SK-N-SH (cell line): ENCODE measurements around the gene HIPK3.

Source experiments
- CTCF ChIP-seq: fragments of 200-600 bp; sonication (generic); IDR thresholded peaks from 2 replicates; pipeline ENCODE4 v1.6.1; 2017; ENCODE audit warnings: antibody characterized with exemption, mild to moderate bottlenecking, moderate library complexity
- POLR2AphosphoS5 ChIP-seq: IDR thresholded peaks from 2 replicates; pipeline ENCODE4 v1.6.1; 2012; ENCODE audit warnings: low read depth, low read length
- RAD21 ChIP-seq: IDR thresholded peaks from 2 replicates; pipeline ENCODE4 v1.6.1; 2012; ENCODE audit warnings: mild to moderate bottlenecking, low read length
- REST ChIP-seq: IDR thresholded peaks from 2 replicates; pipeline ENCODE4 v1.6.1; 2012; ENCODE audit warnings: mild to moderate bottlenecking, low read depth, low read length, moderate library complexity
- SIN3A ChIP-seq: IDR thresholded peaks from 2 replicates; pipeline ENCODE4 v1.6.1; 2012; ENCODE audit warnings: low read depth, mild to moderate bottlenecking, low read length, moderate library complexity, borderline replicate concordance
- TCF12 ChIP-seq: IDR thresholded peaks from 2 replicates; pipeline ENCODE4 v1.4.0; 2012
- USF1 ChIP-seq: IDR thresholded peaks from 2 replicates; pipeline ENCODE4 v1.4.0; 2012; ENCODE audit warnings: low read depth, borderline replicate concordance

GRCh38 chr11:33315822-33316221 is 58.6 kb downstream of the HIPK3 start:
- TF ChIP-seq CTCF (no peak), USF1 (no peak), POLR2AphosphoS5 (no peak), TCF12 (no peak), RAD21 (no peak), REST (no peak), SIN3A (no peak)
